GM19023 (cell line): ENCODE data around the gene AK9.

ENCODE experiments used
- ATAC-seq: cut with Tn5 transposase; IDR thresholded peaks from one replicate; pipeline ENCODE4 v1.9.1; 2021; ENCODE audit warnings: mild to moderate bottlenecking, moderate library complexity; ENCODE audit not compliant: unreplicated experiment

Gene AK9

GRCh38 chr6:109485266-109485935 is 205.6 kb downstream of the AK9 start:
- no peak for ATAC-seq

GRCh38 chr6:109484122-109484521 is 206.9 kb downstream of the AK9 start:
- ATAC-seq, result no peak

GRCh38 chr6:109483735-109484057 is 207.3 kb downstream of the AK9 start:
- ATAC-seq, result no peak

- ATAC-seq, result peak; percentile 95
Observed at GRCh38 chr6:109482905-109483734, 207.9 kb downstream of the AK9 start, which contains the start of gene ZBTB24. ZBTB24 (minus strand) TSS chr6:109483219; CDS start chr6:109482026, 1,193 bp downstream.

- no peak for ATAC-seq
Observed at GRCh38 chr6:109480993-109481480, 210.0 kb downstream of the AK9 start.

GRCh38 chr6:109478841-109479624 is 212.0 kb downstream of the AK9 start:
- no peak for ATAC-seq

GRCh38 chr6:109478222-109478805 is 212.7 kb downstream of the AK9 start:
- ATAC-seq, result no peak

- peak; percentile 57 for ATAC-seq
Observed at GRCh38 chr6:109477725-109478124, 213.3 kb downstream of the AK9 start.

- no peak for ATAC-seq
Observed at GRCh38 chr6:109477184-109477583, 213.8 kb downstream of the AK9 start.

GRCh38 chr6:109475625-109476024 is 215.4 kb downstream of the AK9 start:
- no peak for ATAC-seq

- no peak for ATAC-seq
Observed at GRCh38 chr6:109474995-109475394, 216.0 kb downstream of the AK9 start.

GRCh38 chr6:109473120-109473519 is 217.9 kb downstream of the AK9 start:
- ATAC-seq, result no peak

GRCh38 chr6:109472132-109472995 is 218.6 kb downstream of the AK9 start:
- ATAC-seq, result peak; percentile 56

GRCh38 chr6:109471105-109471810 is 219.7 kb downstream of the AK9 start:
- ATAC-seq, result no peak

GRCh38 chr6:109469591-109470189 is 221.3 kb downstream of the AK9 start:
- no peak for ATAC-seq

- ATAC-seq, result no peak
Observed at GRCh38 chr6:109467696-109468095, 223.3 kb downstream of the AK9 start.

- ATAC-seq, result no peak
Observed at GRCh38 chr6:109466212-109466923, 224.6 kb downstream of the AK9 start.

- no peak for ATAC-seq
Observed at GRCh38 chr6:109465772-109466171, 225.2 kb downstream of the AK9 start.
